Subcutaneous abdominal adipose tissue (tissue), 5 donors: Measurements from ENCODE around the gene CA12.

Experiments used
- H3K27ac ChIP-seq: one replicate; pipeline ENCODE4 v1.7.0; 2013; ENCODE audit warnings: low read depth, mild to moderate bottlenecking, inconsistent platforms, low read length, moderate library complexity
- H3K27me3 ChIP-seq, 5 donors: one replicate each; pipeline ENCODE4 v1.7.0; 2013; ENCODE audit warnings: low read length in 5 of 5, inconsistent platforms in 1 of 5; ENCODE audit not compliant: control insufficient read depth in 5 of 5, insufficient read depth in 4 of 5
- H3K36me3 ChIP-seq, 5 donors: one replicate each; pipeline ENCODE4 v1.7.0; 2013; ENCODE audit warnings: low read length in 5 of 5; ENCODE audit not compliant: control insufficient read depth in 5 of 5, insufficient read depth in 5 of 5
- H3K4me1 ChIP-seq, 5 donors: one replicate each; pipeline ENCODE4 v1.7.0; 2013; ENCODE audit warnings: low read length in 5 of 5, mild to moderate bottlenecking in 3 of 5, moderate library complexity in 1 of 5; ENCODE audit not compliant: control insufficient read depth in 5 of 5, insufficient read depth in 5 of 5
- H3K4me3 ChIP-seq, 5 donors: one replicate each; pipeline ENCODE4 v1.7.0; 2013; ENCODE audit warnings: low read length in 5 of 5, low read depth in 1 of 5
- H3K9ac ChIP-seq, 5 donors: one replicate each; pipeline ENCODE4 v1.7.0; 2013; ENCODE audit warnings: low read length in 5 of 5, mild to moderate bottlenecking in 4 of 5, moderate library complexity in 3 of 5
- H3K9me3 ChIP-seq, 5 donors: one replicate each; pipeline ENCODE4 v1.7.0; 2013; ENCODE audit warnings: low read length in 5 of 5; ENCODE audit not compliant: control insufficient read depth in 5 of 5
- donor health status: healthy.
- donor health status: healthy.
- donor health status: healthy.
- donor health status: healthy.
- donor health status: healthy.

CA12 gene

GRCh38 chr15:63369781-63370180 is 11.9 kb downstream of the CA12 start:
- Histone ChIP-seq H3K27me3 (peaks cover 0 to 4% (median 0%) of the 10 kb centered on the region in 5 donors), H3K9ac (no peak overlapping the region), H3K4me1 (peaks cover 2 to 23% (median 21%) of the 10 kb centered on the region in 5 donors), H3K4me3 (no peak overlapping the region), H3K36me3 (no peaks in the 10 kb centered on the region), H3K9me3 (no peaks in the 10 kb centered on the region), H3K27ac (no peak overlapping the region)

GRCh38 chr15:63369296-63369695 is 12.3 kb downstream of the CA12 start:
- no peak overlapping the region for H3K9ac ChIP-seq
- H3K27me3 ChIP-seq, result peaks cover 0 to 4% (median 0%) of the 10 kb centered on the region in 5 donors
- no peak overlapping the region for H3K4me3 ChIP-seq
- no peak overlapping the region for H3K27ac ChIP-seq
- H3K4me1 ChIP-seq, result peaks cover 0 to 19% (median 16%) of the 10 kb centered on the region in 5 donors
- H3K36me3 ChIP-seq, result no peaks in the 10 kb centered on the region
- H3K9me3 ChIP-seq, result no peaks in the 10 kb centered on the region

GRCh38 chr15:63368503-63368902 is 13.1 kb downstream of the CA12 start:
- no peaks in the 10 kb centered on the region for H3K9me3 ChIP-seq
- H3K9ac ChIP-seq, result no peak overlapping the region
- H3K4me3 ChIP-seq, result no peak overlapping the region
- H3K27me3 ChIP-seq, result peaks cover 0 to 4% (median 0%) of the 10 kb centered on the region in 5 donors
- peaks cover 0 to 19% (median 15%) of the 10 kb centered on the region in 5 donors for H3K4me1 ChIP-seq
- H3K27ac ChIP-seq, result no peak overlapping the region
- H3K36me3 ChIP-seq, result no peaks in the 10 kb centered on the region

- no peak overlapping the region for H3K4me3 ChIP-seq
- no peaks in the 10 kb centered on the region for H3K9me3 ChIP-seq
- peaks cover 0 to 4% (median 0%) of the 10 kb centered on the region in 5 donors for H3K27me3 ChIP-seq
- no peaks in the 10 kb centered on the region for H3K36me3 ChIP-seq
- H3K27ac ChIP-seq, result no peak overlapping the region
- H3K9ac ChIP-seq, result no peak overlapping the region
- H3K4me1 ChIP-seq, result peaks cover 0 to 19% (median 15%) of the 10 kb centered on the region in 5 donors
Observed at GRCh38 chr15:63367900-63368299, 13.7 kb downstream of the CA12 start.

- Histone ChIP-seq H3K27me3 (no peaks in the 10 kb centered on the region), H3K4me1 (peaks cover 0 to 15% (median 10%) of the 10 kb centered on the region in 5 donors), H3K36me3 (no peaks in the 10 kb centered on the region), H3K9me3 (no peaks in the 10 kb centered on the region), H3K4me3 (no peak overlapping the region), H3K27ac (no peak overlapping the region), H3K9ac (no peak overlapping the region)
Observed at GRCh38 chr15:63367390-63367789, 14.3 kb downstream of the CA12 start.

- Histone ChIP-seq H3K9me3 (no peaks in the 10 kb centered on the region), H3K4me1 (peaks cover 0 to 8% (median 3%) of the 10 kb centered on the region in 5 donors), H3K4me3 (no peak overlapping the region), H3K27ac (no peak overlapping the region), H3K36me3 (no peaks in the 10 kb centered on the region), H3K9ac (no peak overlapping the region), H3K27me3 (no peaks in the 10 kb centered on the region)
Observed at GRCh38 chr15:63366451-63366850, 15.2 kb downstream of the CA12 start.

GRCh38 chr15:63365273-63365680 is 16.4 kb downstream of the CA12 start:
- Histone ChIP-seq H3K9ac (no peak overlapping the region), H3K27ac (no peak overlapping the region), H3K4me1 (peaks cover 0 to 3% (median 0%) of the 10 kb centered on the region in 5 donors)

GRCh38 chr15:63364399-63365272 is 17.0 kb downstream of the CA12 start:
- H3K4me3 ChIP-seq, result no peak overlapping the region
- no peaks in the 10 kb centered on the region for H3K27me3 ChIP-seq
- H3K9ac ChIP-seq, result no peak overlapping the region
- no peaks in the 10 kb centered on the region for H3K9me3 ChIP-seq
- no peak overlapping the region for H3K27ac ChIP-seq
- no peaks in the 10 kb centered on the region for H3K36me3 ChIP-seq
- H3K4me1 ChIP-seq, result peaks cover 0 to 3% (median 0%) of the 10 kb centered on the region in 5 donors

More at GRCh38 chr15:63365273-63365680, 16.4 kb downstream of the CA12 start:
- Histone ChIP-seq H3K27me3 (no peaks in the 10 kb centered on the region), H3K9me3 (no peaks in the 10 kb centered on the region), H3K4me3 (no peak overlapping the region), H3K36me3 (no peaks in the 10 kb centered on the region)

- Histone ChIP-seq H3K4me1 (peaks cover 0 to 3% (median 0%) of the 10 kb centered on the region in 5 donors), H3K27ac (no peak overlapping the region), H3K4me3 (no peak overlapping the region), H3K9me3 (no peaks in the 10 kb centered on the region), H3K36me3 (no peaks in the 10 kb centered on the region), H3K9ac (no peak overlapping the region), H3K27me3 (no peaks in the 10 kb centered on the region)
Observed at GRCh38 chr15:63363292-63363691, 18.4 kb downstream of the CA12 start.

GRCh38 chr15:63362885-63363284 is 18.8 kb downstream of the CA12 start:
- Histone ChIP-seq H3K9ac (no peak overlapping the region), H3K4me1 (peaks cover 0 to 3% (median 0%) of the 10 kb centered on the region in 5 donors), H3K27ac (no peak overlapping the region), H3K36me3 (no peaks in the 10 kb centered on the region), H3K27me3 (no peaks in the 10 kb centered on the region), H3K9me3 (no peaks in the 10 kb centered on the region), H3K4me3 (no peak overlapping the region)
